NCI-H2196 treated with DMSO at 0.1 percent for 48 hours (cell line): ENCODE measurements around the gene FAM50B.

Source experiments
- DNase-seq: peaks from one replicate; lab custom pipeline; 2025; ENCODE audit not compliant: unreplicated experiment; lab: John Stamatoyannopoulos, UW

FAM50B gene

GRCh38 chr6:3848925-3849605 is at the start of gene FAM50B:
TSS of gene FAM50B (plus strand) at chr6:3849373. CDS start at chr6:3849812, 439 bp downstream.
- DNase-seq = peak; percentile 73

GRCh38 chr6:3799719-3800118 is 49.5 kb upstream of the FAM50B start:
- no peak for DNase-seq

GRCh38 chr6:3800850-3801591 is 48.2 kb upstream of the FAM50B start:
- DNase-seq = no peak

GRCh38 chr6:3801960-3802359 is 47.2 kb upstream of the FAM50B start:
- no peak for DNase-seq

- DNase-seq = no peak
These were observed 45.3 kb upstream of the FAM50B start for GRCh38 chr6:3803627-3804468.

GRCh38 chr6:3804964-3805363 is 44.2 kb upstream of the FAM50B start:
- no peak for DNase-seq

- DNase-seq = no peak
These were observed 43.6 kb upstream of the FAM50B start for GRCh38 chr6:3805448-3806123.

GRCh38 chr6:3806169-3806922 is 42.8 kb upstream of the FAM50B start:
- no peak for DNase-seq

- DNase-seq = no peak
These were observed 41.0 kb upstream of the FAM50B start for GRCh38 chr6:3808199-3808598.

GRCh38 chr6:3808759-3809514 is 40.2 kb upstream of the FAM50B start:
- DNase-seq = no peak

GRCh38 chr6:3809515-3809891 is 39.7 kb upstream of the FAM50B start:
- no peak for DNase-seq

- DNase-seq = no peak
These were observed 39.2 kb upstream of the FAM50B start for GRCh38 chr6:3809982-3810381.

GRCh38 chr6:3811191-3811590 is 38.0 kb upstream of the FAM50B start:
- no peak for DNase-seq

- no peak for DNase-seq
These were observed 36.6 kb upstream of the FAM50B start for GRCh38 chr6:3812596-3812995.

- DNase-seq = no peak
These were observed 35.9 kb upstream of the FAM50B start for GRCh38 chr6:3813150-3813780.

- DNase-seq = no peak
These were observed 35.3 kb upstream of the FAM50B start for GRCh38 chr6:3813918-3814317.

GRCh38 chr6:3814539-3814938 is 34.6 kb upstream of the FAM50B start:
- no peak for DNase-seq

- no peak for DNase-seq
These were observed 32.9 kb upstream of the FAM50B start for GRCh38 chr6:3816251-3816650.
